DOHH2 (cell line): Measurements from ENCODE around the gene PBRM1.

Source experiments
- H3F3A ChIP-seq: fragments of 200-600 bp; sonication (generic), shearing (Covaris generic); 2 replicates; pipeline ENCODE4 v1.6.0; 2016; ENCODE audit warnings: antibody characterized with exemption, mild to moderate bottlenecking; ENCODE audit not compliant: control insufficient read depth, insufficient read depth
- H3K27ac ChIP-seq: fragments of 200-600 bp; sonication (generic); 2 replicates; pipeline ENCODE4 v1.5.1; 2014; ENCODE audit warnings: low read depth, mild to moderate bottlenecking, low read length, moderate library complexity
- H3K27me3 ChIP-seq: fragments of 200-600 bp; sonication (generic); 2 replicates; pipeline ENCODE4 v1.6.1; 2014; ENCODE audit warnings: mild to moderate bottlenecking, low read length, mixed read lengths; ENCODE audit not compliant: control insufficient read depth
- H3K36me3 ChIP-seq: fragments of 200-600 bp; sonication (generic); 2 replicates; pipeline ENCODE4 v1.6.1; 2014; ENCODE audit warnings: mild to moderate bottlenecking, low read length, moderate library complexity, mixed read lengths; ENCODE audit not compliant: control insufficient read depth
- H3K4me1 ChIP-seq: fragments of 200-600 bp; sonication (generic); 2 replicates; pipeline ENCODE4 v1.6.1; 2014; ENCODE audit warnings: mild to moderate bottlenecking, low read length, mixed read lengths; ENCODE audit not compliant: control insufficient read depth
- H3K4me2 ChIP-seq: fragments of 200-600 bp; sonication (generic); 2 replicates; pipeline ENCODE4 v1.6.0; 2014; ENCODE audit warnings: mild to moderate bottlenecking, low read length, moderate library complexity
- H3K4me3 ChIP-seq: fragments of 200-600 bp; sonication (generic); 2 replicates; pipeline ENCODE4 v1.5.1; 2014; ENCODE audit warnings: mild to moderate bottlenecking, low read length, mixed read lengths
- H3K79me2 ChIP-seq: fragments of 200-600 bp; sonication (generic); 2 replicates; pipeline ENCODE4 v1.6.1; 2014; ENCODE audit warnings: mild to moderate bottlenecking, low read length, mixed read lengths; ENCODE audit not compliant: control insufficient read depth
- H3K9me2 ChIP-seq: fragments of 200-600 bp; sonication (generic); replicated peaks from 2 replicates; pipeline ENCODE4 v1.6.1; 2014; ENCODE audit warnings: mild to moderate bottlenecking, low read length, mixed read lengths; ENCODE audit not compliant: control insufficient read depth
- H3K9me3 ChIP-seq: fragments of 200-600 bp; sonication (generic); 2 replicates; pipeline ENCODE4 v1.6.1; 2014; ENCODE audit warnings: antibody characterized with exemption, low read length, mixed read lengths; ENCODE audit not compliant: control insufficient read depth, insufficient read depth
- H4K20me1 ChIP-seq: fragments of 200-600 bp; sonication (generic); 2 replicates; pipeline ENCODE4 v1.6.0; 2014; ENCODE audit warnings: low read depth, mild to moderate bottlenecking, antibody characterized with exemption, low read length, moderate library complexity; ENCODE audit not compliant: control insufficient read depth, insufficient read depth
- CTCF ChIP-seq: fragments of 200-600 bp; sonication (generic); IDR thresholded peaks from one replicate; pipeline ENCODE4 v1.5.1; 2014; ENCODE audit warnings: antibody characterized with exemption, mild to moderate bottlenecking, low read depth, low read length; ENCODE audit not compliant: poor library complexity, severe bottlenecking
- EZH2phosphoT487 ChIP-seq: fragments of 200-600 bp; sonication (generic); IDR thresholded peaks from 2 replicates; pipeline ENCODE4 v1.6.1; 2017; ENCODE audit warnings: borderline replicate concordance, mild to moderate bottlenecking, antibody characterized with exemption, low read length, moderate library complexity, mixed read lengths

Gene PBRM1

DNA sequence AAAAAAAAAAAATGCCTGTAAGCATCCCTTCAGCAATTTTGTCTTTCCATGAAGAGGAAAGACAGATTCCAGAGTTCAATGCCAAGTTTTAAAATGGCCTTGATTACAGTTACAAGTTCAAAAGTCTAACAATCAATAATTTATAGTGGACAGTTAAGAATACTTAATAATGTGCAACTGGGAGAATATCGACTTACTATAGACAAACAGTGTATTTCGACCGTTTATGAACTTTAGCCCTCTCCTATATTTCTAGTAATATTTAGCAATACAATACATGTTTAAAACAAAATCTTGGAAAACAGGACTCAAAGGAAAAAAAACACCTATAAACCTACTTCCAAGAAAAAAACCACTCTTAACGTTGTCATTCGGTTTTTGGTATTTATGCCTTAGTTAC lies 1.5 kb downstream of the PBRM1 start:
- peaks cover 95% of the 10 kb centered on the region for H3K79me2 ChIP-seq
- no peaks in the 10 kb centered on the region for H3K9me2 ChIP-seq
- peaks cover 26% of the 10 kb centered on the region for H4K20me1 ChIP-seq
- H3K4me1 ChIP-seq, result peaks cover 44% of the 10 kb centered on the region
- H3K27me3 ChIP-seq, result no peaks in the 10 kb centered on the region
- H3K9me3 ChIP-seq, result no peaks in the 10 kb centered on the region
- peaks cover 82% of the 10 kb centered on the region for H3K36me3 ChIP-seq
- H3K27ac ChIP-seq, result 0 out of 2 replicates have a peak overlapping the region, but pooled peaks have one; percentile 80
- TF ChIP-seq CTCF, result no peak
- no peak for TF ChIP-seq EZH2phosphoT487
- H3F3A ChIP-seq, result peaks cover 27% of the 10 kb centered on the region
- peak overlapping the region; percentile 98 for H3K4me3 ChIP-seq
- H3K4me2 ChIP-seq, result peak overlapping the region; percentile 89

GRCh38 chr3:52683611-52684010 lies 2.1 kb downstream of the PBRM1 start:
- Histone ChIP-seq H3K27me3 (no peaks in the 10 kb centered on the region), H3K4me3 (peak overlapping the region; percentile 98; the same call in 1 of the 2 replicates), H3F3A (peaks cover 23% of the 10 kb centered on the region), H3K4me1 (peaks cover 38% of the 10 kb centered on the region), H3K27ac (no peak overlapping the region), H3K36me3 (peaks cover 82% of the 10 kb centered on the region), H4K20me1 (peaks cover 25% of the 10 kb centered on the region), H3K79me2 (peaks cover 89% of the 10 kb centered on the region), H3K4me2 (peak overlapping the region; percentile 89), H3K9me2 (no peaks in the 10 kb centered on the region), H3K9me3 (no peaks in the 10 kb centered on the region)
- TF ChIP-seq EZH2phosphoT487 (no peak), CTCF (no peak)

DNA sequence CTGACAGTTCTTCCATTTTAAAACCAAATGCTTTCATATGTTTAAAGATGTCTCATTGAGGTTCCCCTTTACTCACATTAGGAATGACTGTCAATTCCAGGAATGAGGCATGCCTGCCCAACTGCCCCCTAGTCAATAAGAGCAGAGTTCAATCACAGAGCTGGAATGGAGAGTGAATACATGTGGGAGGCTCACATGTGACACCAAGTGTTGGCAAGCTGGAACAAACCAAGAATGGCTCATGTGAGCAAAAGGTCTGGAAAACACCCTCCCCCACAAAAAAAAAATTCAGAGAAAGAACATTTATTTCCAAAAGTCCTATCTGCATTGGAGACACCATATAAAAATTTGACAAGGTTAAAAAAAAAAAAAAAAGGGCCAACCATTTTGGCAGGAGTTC lies 3.7 kb downstream of the PBRM1 start:
- H3F3A ChIP-seq, result peaks cover 8% of the 10 kb centered on the region
- H3K27ac ChIP-seq, result no peak overlapping the region
- no peak overlapping the region for H3K4me2 ChIP-seq
- H4K20me1 ChIP-seq, result peaks cover 10% of the 10 kb centered on the region
- peaks cover 74% of the 10 kb centered on the region for H3K79me2 ChIP-seq
- H3K9me2 ChIP-seq, result no peaks in the 10 kb centered on the region
- H3K4me1 ChIP-seq, result peaks cover 22% of the 10 kb centered on the region
- no peak overlapping the region for H3K4me3 ChIP-seq
- H3K9me3 ChIP-seq, result no peaks in the 10 kb centered on the region
- TF ChIP-seq CTCF (no peak), EZH2phosphoT487 (no peak)
- peaks cover 80% of the 10 kb centered on the region for H3K36me3 ChIP-seq
- no peaks in the 10 kb centered on the region for H3K27me3 ChIP-seq
